ENCODE data around the gene PPP1R3G.
"Not testable (repeated sequence)": the region's sequence is repeated elsewhere in the genome, so short reads cannot be mapped to it uniquely, and the experiment has no call there.

The PPP1R3G gene

DNA sequence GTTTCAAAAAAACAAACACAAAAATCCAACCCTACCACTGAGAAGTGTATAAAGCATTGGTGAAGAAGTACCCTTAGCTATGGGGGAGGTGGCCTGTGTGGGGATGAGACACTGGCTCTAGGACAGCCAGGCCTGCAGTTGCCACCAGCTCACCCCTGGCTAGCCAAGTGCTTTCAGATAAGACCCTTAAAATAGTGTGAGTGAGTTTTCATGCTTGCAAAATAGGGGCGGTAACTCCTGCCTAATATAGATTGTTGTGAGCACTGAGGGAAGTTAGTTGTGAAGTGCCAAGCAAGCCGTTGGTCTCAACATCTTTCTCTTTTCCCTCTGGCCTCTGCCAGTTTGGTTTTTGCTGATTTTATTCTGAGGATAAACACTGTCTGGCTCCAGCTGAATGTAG is 11.3 kb downstream of the PPP1R3G start:
- no peak for DNase-seq

DNA sequence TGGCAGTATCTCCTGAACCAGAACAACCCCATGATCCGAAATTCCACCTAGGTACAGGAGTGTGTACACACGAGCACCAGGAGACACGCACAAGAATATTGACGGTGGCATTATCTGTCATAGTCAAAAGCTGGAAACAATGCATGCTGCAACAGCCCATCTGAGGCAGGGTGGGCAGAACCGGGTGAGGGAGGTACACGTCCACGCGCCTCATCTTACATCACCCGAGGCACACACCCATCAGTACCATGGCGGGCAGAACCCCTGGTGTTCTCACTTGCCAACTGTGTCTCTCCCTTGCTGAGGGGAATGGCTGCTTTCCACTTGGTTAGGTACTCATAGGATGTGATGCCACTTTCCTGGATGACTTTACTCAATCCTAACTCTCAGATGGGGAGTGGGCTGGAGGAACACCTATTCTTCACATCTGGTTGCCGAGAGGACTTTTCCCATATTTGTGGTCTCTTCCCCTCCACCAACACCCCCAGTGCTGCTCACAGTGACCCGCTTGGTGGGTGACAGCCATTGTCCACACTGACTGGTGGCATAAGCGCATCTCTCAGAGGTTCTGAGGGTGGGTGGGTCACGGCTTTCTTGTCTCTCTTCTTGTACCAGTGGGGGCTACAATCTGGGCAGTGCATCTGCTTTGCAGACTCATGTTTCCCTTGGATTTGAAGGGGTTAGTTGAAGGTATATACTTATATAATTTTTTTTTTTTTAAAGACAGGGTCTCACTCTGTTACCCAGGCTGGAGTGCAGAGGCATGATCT is 13.5 kb downstream of the PPP1R3G start:
- DNase-seq = no peak

DNA sequence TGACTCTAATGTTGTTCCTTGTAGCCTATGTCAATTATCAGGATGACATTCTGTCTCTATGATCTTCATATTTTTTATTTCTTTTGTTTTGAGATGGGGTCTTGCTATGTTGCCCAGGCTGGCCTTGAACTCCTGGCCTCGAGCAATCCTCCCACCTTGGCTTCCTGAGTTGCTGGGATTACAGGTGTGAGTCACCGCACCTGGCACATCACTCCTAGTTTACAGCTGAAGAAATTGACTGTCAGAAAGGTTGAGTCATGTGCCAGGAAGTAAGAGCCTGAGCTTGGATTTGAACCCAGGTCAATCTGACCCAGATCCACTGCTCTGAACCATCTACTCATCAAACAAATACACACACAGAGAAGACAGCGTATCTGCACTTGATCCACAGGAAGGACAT is 14.4 kb downstream of the PPP1R3G start:
- DNase-seq = no peak

- no peak for DNase-seq
Measured at GRCh38 chr6:5100806-5101205, 15.7 kb downstream of the PPP1R3G start.

DNA sequence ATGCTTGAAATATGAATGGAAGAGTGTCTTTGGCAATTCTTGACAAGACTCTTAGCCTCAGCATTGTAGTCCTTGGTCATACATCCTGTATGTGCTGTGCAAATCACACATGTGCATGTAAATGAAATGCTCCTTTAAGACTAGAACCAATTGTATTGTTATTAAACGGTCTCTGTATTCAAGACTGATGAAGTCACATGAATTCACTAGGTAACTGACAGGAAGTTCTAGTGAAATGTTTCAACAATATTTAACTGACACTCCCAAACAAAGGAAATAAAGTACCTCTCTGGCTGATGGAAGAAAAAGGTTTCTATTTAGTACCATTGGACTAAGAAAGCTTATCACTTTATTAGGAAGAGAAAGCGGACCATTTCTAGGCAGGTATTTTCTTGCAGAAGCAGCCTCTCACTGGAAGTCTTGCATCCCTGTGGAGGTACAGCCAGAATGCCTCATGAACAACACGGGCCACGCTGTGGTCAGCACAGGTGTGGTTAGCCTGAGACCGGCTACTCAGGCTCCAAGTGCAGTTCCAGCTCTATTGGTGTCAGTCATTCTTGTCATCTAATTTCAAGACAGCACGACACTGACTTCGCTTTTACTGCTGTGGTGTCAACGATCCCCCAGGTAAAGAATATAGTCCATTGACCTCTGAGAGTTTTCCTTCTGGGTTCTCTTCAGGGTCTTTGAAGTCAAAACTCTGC is 17.3 kb downstream of the PPP1R3G start:
- no peak for DNase-seq

- DNase-seq = no peak
Measured at GRCh38 chr6:5103250-5103649, 18.1 kb downstream of the PPP1R3G start.

DNA sequence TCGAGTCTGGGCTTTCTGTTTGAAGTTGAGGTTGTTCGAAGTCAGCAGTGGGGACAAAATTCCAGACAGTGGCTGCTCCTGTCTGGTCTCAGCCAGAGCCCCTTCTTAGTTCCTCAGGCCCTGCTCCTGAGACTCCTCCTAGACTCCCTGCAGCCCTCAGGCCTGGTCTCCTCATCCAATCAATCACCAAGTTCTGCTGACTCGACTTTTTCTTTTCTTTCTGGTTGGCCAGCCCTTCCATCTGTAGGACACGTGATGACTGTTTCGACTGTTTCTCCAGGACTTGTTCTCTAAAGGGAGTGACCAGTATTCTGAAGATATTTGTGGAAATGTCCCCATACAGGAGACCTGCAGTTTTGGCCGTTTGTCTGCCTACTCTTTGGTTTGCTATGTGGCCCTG is 19.5 kb downstream of the PPP1R3G start:
- no peak for DNase-seq

GRCh38 chr6:5105146-5105545 is 20.0 kb downstream of the PPP1R3G start:
- DNase-seq = no peak

DNA sequence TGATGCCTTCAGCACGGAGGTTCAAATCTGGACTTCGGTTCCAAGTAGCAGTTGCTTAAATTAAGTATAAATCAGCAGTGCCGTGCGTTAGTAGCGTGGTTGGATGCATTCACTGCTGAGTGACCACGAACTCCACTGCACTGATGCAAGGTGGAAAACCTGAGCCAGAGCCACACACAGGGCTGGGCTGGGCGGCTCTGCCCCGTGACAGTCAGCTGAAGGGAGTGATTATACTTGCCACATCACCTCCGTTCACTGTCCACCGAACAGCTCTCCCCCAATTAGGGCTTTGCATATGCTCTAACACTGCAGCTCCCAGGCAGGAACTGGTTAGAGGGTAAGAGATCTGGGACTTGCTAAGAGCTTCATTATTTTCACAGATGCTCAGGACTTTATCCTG is 22.2 kb downstream of the PPP1R3G start:
- no peak for DNase-seq

- no peak for DNase-seq
Measured at GRCh38 chr6:5108068-5108467, 22.9 kb downstream of the PPP1R3G start.

DNA sequence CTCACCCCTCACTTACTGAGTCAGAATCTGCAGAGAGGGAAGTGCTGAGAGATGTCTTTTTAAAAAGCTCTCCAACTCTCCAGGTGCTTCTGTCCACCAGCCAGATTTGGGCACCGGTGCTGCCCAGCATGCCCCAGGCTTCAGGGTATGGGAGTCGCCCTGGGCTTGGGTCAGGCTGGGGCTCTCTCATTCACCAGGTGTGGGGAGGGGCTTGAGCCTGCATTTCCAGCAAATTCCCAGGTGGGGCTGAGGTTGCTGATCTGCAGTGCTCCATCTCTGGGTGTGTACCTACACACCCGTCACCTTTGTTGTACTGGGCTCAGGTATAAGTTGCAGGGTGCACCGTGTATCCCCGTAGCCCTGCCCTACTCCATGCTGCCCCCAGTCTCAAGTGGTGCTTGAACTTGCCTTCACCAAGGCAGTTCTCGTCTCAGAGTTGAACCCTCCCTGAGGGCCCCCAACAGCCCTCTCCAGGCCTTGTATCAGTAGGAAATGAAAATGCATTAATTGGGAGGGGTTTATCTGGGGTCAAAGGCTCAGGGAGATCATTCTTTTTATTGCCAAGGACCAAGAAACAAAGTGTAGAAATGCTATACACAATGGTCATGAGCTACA is 23.5 kb downstream of the PPP1R3G start:
- DNase-seq = no peak

DNA sequence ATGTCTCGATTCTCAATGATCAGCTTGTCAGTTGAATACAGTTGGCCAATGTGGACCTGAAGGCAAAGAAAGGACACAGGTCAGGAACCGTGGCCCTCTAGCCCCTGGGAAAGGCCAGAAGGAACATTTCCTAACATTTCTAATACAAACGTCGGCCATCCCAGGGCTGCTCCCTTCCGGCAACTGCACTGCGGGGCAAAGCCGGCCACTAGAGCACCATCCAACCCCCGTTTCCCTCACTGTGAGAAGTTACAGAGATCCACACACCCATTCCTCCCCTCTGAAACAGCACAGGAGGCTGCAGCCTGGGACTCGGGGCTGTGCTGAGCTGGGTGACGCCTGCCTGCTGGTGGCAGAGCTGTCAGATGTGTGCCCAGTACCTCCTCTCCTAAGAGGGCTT is 24.3 kb downstream of the PPP1R3G start:
- DNase-seq = no peak

GRCh38 chr6:5110246-5110645 is 25.1 kb downstream of the PPP1R3G start:
- no peak for DNase-seq

DNA sequence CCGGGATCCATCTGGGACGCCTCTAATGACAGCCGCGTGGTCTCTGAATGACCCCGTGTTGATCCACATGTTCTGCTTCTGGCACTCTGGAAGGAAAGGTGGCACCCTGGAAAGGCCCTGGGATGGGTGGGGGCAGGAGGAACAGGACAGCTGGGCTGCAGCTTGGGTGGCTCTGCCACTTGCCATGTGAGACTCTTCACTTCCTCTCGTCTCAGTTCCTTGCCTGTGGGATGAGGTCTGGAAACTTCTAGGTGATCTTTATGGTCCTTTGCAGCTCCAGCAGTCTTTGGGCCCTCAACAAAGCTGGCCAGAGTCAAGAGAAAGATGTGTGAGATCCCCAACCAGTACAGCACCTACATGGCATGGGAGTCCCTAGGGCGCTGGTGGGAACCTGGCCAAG is 26.5 kb downstream of the PPP1R3G start:
- no peak for DNase-seq

GRCh38 chr6:5112066-5112799 is 27.1 kb downstream of the PPP1R3G start:
- no peak for DNase-seq

GRCh38 chr6:5113096-5113495 is 28.0 kb downstream of the PPP1R3G start:
- no peak for DNase-seq

DNA sequence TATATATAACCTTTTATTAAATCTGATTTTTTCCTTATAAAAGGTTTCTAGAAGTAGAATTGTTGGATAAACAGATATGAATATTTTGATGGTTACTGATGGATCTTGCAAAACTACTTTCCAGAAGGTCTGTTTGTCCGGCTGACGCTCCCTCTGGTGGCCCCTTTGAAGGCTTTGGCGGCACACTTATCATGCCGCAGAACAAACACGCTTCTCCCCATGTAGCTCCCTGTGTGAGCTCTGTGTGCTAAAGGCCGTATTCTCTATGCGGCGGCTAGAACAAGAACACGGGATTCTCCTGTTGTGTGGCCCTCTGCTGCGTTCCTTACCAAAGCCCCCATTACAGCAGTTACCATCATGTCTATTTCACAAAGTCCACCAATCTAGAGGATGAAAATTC is 30.0 kb downstream of the PPP1R3G start:
- DNase-seq = no peak

DNA sequence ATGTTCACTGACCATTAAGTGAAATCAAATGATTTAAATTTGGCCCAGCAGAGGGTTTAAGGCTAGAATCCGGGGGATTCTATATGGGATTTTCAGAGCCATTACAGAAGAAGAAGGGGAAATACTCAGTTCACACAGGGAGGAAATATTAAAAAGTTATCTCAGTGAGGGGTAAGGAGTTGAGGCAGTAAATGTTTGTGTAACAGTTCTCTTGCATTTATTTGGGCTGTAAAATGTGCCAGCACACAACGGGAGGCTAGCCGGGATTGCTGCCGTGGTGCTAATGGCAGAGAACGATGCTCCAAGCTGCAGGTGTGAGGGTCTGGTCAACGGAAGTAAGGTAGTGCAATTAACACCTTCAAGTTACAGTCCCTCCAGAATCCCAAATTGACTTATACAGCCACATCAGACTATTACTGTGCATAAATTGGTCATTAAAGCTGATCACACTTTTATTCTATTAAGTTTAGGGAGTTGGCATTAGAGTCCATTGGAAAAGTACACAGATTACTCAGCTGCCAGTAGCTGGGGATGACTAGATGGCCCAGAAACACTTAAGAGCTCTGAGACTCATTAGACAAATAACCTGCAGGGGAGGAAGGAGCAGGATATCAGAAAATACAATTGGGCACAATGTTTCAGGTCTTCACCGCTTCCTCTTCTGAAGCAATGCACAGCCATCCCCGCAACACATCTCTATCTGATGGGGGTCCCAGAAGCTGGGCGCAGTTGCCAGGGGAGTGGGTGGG is 31.3 kb downstream of the PPP1R3G start:
- DNase-seq = no peak

- no peak for DNase-seq
Measured at GRCh38 chr6:5119090-5119951, 34.2 kb downstream of the PPP1R3G start.

DNA sequence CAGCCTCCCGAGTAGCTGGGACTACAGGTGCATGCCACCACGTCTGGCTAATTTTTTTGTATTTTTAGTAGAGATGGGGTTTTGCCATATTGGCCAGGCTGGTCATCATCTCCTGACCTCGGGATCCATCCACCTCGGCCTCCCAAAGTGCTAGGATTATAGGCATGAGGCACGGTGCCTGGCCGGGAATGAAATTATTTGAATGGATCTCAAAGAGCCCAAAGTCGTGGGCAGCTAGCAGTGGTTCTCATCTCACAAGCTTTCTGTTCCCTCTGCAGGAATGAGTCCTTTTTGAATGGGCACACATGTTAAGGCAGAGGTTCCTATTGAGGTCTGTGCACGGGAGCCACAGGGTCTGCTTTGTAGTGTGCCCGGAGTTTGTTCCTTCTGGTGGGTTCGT is 34.9 kb downstream of the PPP1R3G start:
- no peak for DNase-seq

GRCh38 chr6:5120543-5120942 is 35.4 kb downstream of the PPP1R3G start:
- DNase-seq = not testable (repeated sequence)

- DNase-seq = no peak
Measured at GRCh38 chr6:5121479-5121878, 36.3 kb downstream of the PPP1R3G start.

All from DMS 273 treated with DMSO at 0.1 percent for 48 hours (cell line).